Neural cell (in vitro differentiated cells): Measurements from ENCODE around the gene GGN. TPM values are rescaled to one million over a fixed set of nuclear protein-coding genes. Genes with fewer than 3 reads are reported as not detected.

Experiments used
- H2AFZ ChIP-seq: fragments of 200-600, 300-800 bp; sonication (generic), shearing (Covaris generic); 2 replicates; pipeline ENCODE4 v1.6.0; 2014; ENCODE audit warnings: low read depth, mild to moderate bottlenecking, antibody characterized with exemption, low read length, moderate library complexity
- H3F3A ChIP-seq: fragments of 200-600 bp; shearing (Covaris generic); 2 replicates; pipeline ENCODE4 v1.6.1; 2016; ENCODE audit warnings: mild to moderate bottlenecking, moderate library complexity, mixed read lengths, antibody characterized with exemption, low read length; ENCODE audit not compliant: insufficient read depth, poor library complexity, severe bottlenecking
- H3K27ac ChIP-seq: fragments of 200-600, 300-800 bp; sonication (generic), shearing (Covaris generic); 2 replicates; pipeline ENCODE4 v1.5.1; 2014; ENCODE audit warnings: mild to moderate bottlenecking, low read length, moderate library complexity
- H3K27me3 ChIP-seq: fragments of 300-800, 200-600 bp; sonication (generic), shearing (Covaris generic); 2 replicates; pipeline ENCODE4 v1.6.0; 2014; ENCODE audit warnings: mild to moderate bottlenecking, low read depth, low read length, moderate library complexity; ENCODE audit not compliant: insufficient read depth
- H3K36me3 ChIP-seq: fragments of 300-800, 200-600 bp; sonication (generic), shearing (Covaris generic); 2 replicates; pipeline ENCODE4 v1.5.1; 2014; ENCODE audit warnings: mild to moderate bottlenecking, antibody characterized with exemption, low read length, moderate library complexity; ENCODE audit not compliant: insufficient read depth
- H3K4me2 ChIP-seq: fragments of 300-800, 200-600 bp; sonication (generic), shearing (Covaris generic); 2 replicates; pipeline ENCODE4 v1.6.0; 2014; ENCODE audit warnings: mild to moderate bottlenecking, low read length
- H3K4me3 ChIP-seq: fragments of 300-800, 200-600 bp; sonication (generic), shearing (Covaris generic); 2 replicates; pipeline ENCODE4 v1.5.1; 2014; ENCODE audit warnings: mild to moderate bottlenecking, low read length, moderate library complexity
- H3K79me2 ChIP-seq: fragments of 200-600 bp; shearing (Covaris generic); replicated peaks from 2 replicates; pipeline ENCODE4 v1.6.0; 2014; ENCODE audit warnings: mild to moderate bottlenecking, low read length, moderate library complexity; ENCODE audit not compliant: insufficient read depth
- H3K9ac ChIP-seq: fragments of 300-800, 200-600 bp; sonication (generic), shearing (Covaris generic); 2 replicates; pipeline ENCODE4 v1.6.1; 2016; ENCODE audit warnings: mild to moderate bottlenecking, low read length, mixed read lengths
- H3K9me2 ChIP-seq: fragments of 200-600 bp; shearing (Covaris generic); 2 replicates; pipeline ENCODE4 v1.6.1; 2016; ENCODE audit warnings: mild to moderate bottlenecking, low read length, mixed read lengths; ENCODE audit not compliant: insufficient read depth
- H3K9me3 ChIP-seq: fragments of 200-600, 300-800 bp; sonication (generic), shearing (Covaris generic); 2 replicates; pipeline ENCODE4 v1.6.1; 2016; ENCODE audit warnings: mild to moderate bottlenecking, mixed run types, low read length, moderate library complexity, mixed read lengths
- H4K20me1 ChIP-seq: fragments of 200-600 bp; shearing (Covaris generic); 2 replicates; pipeline ENCODE4 v1.6.1; 2016; ENCODE audit warnings: mild to moderate bottlenecking, mixed run types; ENCODE audit not compliant: insufficient read depth
- MXI1 ChIP-seq: fragments of 450-650 bp; conservative IDR thresholded peaks from 2 replicates; pipeline ENCODE4 v1.6.1; 2014; ENCODE audit warnings: antibody characterized with exemption, mild to moderate bottlenecking; ENCODE audit not compliant: poor library complexity, severe bottlenecking
- POLR2AphosphoS5 ChIP-seq: IDR thresholded peaks from 2 replicates; pipeline ENCODE4 v1.6.1; 2012
- RAD21 ChIP-seq: fragments of 450-650 bp; conservative IDR thresholded peaks from 2 replicates; pipeline ENCODE4 v1.6.1; 2014; ENCODE audit warnings: antibody characterized with exemption, mild to moderate bottlenecking, moderate library complexity
- TAF1 ChIP-seq: IDR thresholded peaks from 2 replicates; pipeline ENCODE4 v1.6.1; 2012; ENCODE audit warnings: low read depth
- polyA plus RNA-seq: library from polyadenylated mRNA; depleted of rRNA; stranded (reverse); fragments of >200 nt; gene quantifications from 2 replicates; pipeline ENCODE4 v1.2.3, GENCODE V29; 2014

GGN gene
- polyA plus RNA-seq, 1 donor from 2014 or later = 0.21 TPM

GRCh38 chr19:38335949-38336637 lies 51.7 kb downstream of the GGN start:
- Histone ChIP-seq H3K9ac (peak overlapping the region; percentile 86), H3K4me2 (peak overlapping the region; percentile 65), H2AFZ (peak overlapping the region; percentile 89), H3K79me2 (peaks cover 3% of the 10 kb centered on the region), H3F3A (no peaks in the 10 kb centered on the region), H3K4me3 (peak overlapping the region; percentile 79), H3K36me3 (no peaks in the 10 kb centered on the region), H3K27me3 (no peaks in the 10 kb centered on the region), H3K27ac (peak overlapping the region; percentile 95), H3K9me2 (no peaks in the 10 kb centered on the region), H4K20me1 (no peaks in the 10 kb centered on the region), H3K9me3 (no peaks in the 10 kb centered on the region)
- TF ChIP-seq MXI1 (peak; percentile 27), RAD21 (no peak), POLR2AphosphoS5 (peak; percentile 92), TAF1 (peak; percentile 64)

Other genes starting within 250 kb of the GGN start
- 118 and 132 TPM in 2 replicates for gene DPF1, start 163.8 kb downstream of the GGN start, polyA plus RNA-seq
- gene PPP1R14A, start 131.7 kb downstream of the GGN start, polyA plus RNA-seq = not detected in 2 replicates
- gene SPINT2, start 123.5 kb downstream of the GGN start, polyA plus RNA-seq = 236 and 378 TPM in 2 replicates
- gene C19orf33, start 83.8 kb downstream of the GGN start, polyA plus RNA-seq = not detected in 2 replicates
- 84.0 and 105 TPM in 2 replicates for gene YIF1B, start 72.1 kb downstream of the GGN start, polyA plus RNA-seq
- gene KCNK6, start 68.2 kb downstream of the GGN start, polyA plus RNA-seq = not detected in 2 replicates
- 16.0 and 17.1 TPM in 2 replicates for gene CATSPERG, start 52.2 kb downstream of the GGN start, polyA plus RNA-seq
- 334 and 380 TPM in 2 replicates for gene PSMD8, start 13.5 kb downstream of the GGN start, polyA plus RNA-seq
- gene SPRED3, start 663 bp upstream of the GGN start, polyA plus RNA-seq = 4.9 and 13.7 TPM in 2 replicates
- 57.0 and 79.3 TPM in 2 replicates for gene FAM98C, start 15.1 kb upstream of the GGN start, polyA plus RNA-seq
- not detected in 2 replicates for gene RASGRP4, start 38.2 kb upstream of the GGN start, polyA plus RNA-seq
- 0.44 and 0.69 TPM in 2 replicates for gene RYR1, start 45.7 kb upstream of the GGN start, polyA plus RNA-seq
- 1.0 and 1.2 TPM in 2 replicates for gene MAP4K1, start 229.9 kb upstream of the GGN start, polyA plus RNA-seq
- gene EIF3K, start 231.2 kb upstream of the GGN start, polyA plus RNA-seq = 419 and 462 TPM in 2 replicates